Measurements from ENCODE around the gene ADM5.

- TF ChIP-seq CTCF (IDR thresholded peaks at IDR 0.05) (no peak), POLR2A (IDR thresholded peaks at IDR 0.05) (no peak)
Observed at GRCh38 chr19:49656456-49657109, 32.8 kb upstream of the ADM5 start.

Measured in upper lobe of left lung (tissue), 4 donors.